Activated B cell treated with CpG ODN at 0.5 μM for 24 hours (primary cell): ENCODE results near the gene COG7. TPM values are rescaled to one million over a fixed set of nuclear protein-coding genes. Genes with fewer than 3 reads are reported as not detected.

ENCODE experiments used
- ATAC-seq: fragments of 200-7000 bp; cut with Tn5 transposase; one replicate; pipeline ENCODE4 v1.10.0; 2021; ENCODE audit warnings: low read depth, mild to moderate bottlenecking, moderate library complexity
- CTCF ChIA-PET: fragments of 350-600 bp; sonication (Branson Sonifier 250); formaldehyde crosslinking; loops from one replicate; lab custom pipeline; 2021; ENCODE audit warnings: antibody characterized with exemption; lab: Charles Lee
- POLR2A ChIA-PET: fragments of 350-600 bp; sonication (Branson Sonifier 250); formaldehyde crosslinking; loops from one replicate; lab custom pipeline; 2021; ENCODE audit warnings: antibody characterized with exemption; lab: Charles Lee
- DNase-seq: peaks from one replicate; pipeline ENCODE4 v3.0.0; 2022
- H3K27ac Mint-ChIP-seq: one replicate; pipeline ENCODE4 v1.8.0; 2020; ENCODE audit warnings: mixed read lengths
- H3K27me3 Mint-ChIP-seq: one replicate; pipeline ENCODE4 v1.8.0; 2021; ENCODE audit warnings: mixed read lengths
- H3K36me3 Mint-ChIP-seq: one replicate; pipeline ENCODE4 v1.8.0; 2021; ENCODE audit warnings: low read depth, mixed read lengths
- H3K4me1 Mint-ChIP-seq: one replicate; pipeline ENCODE4 v1.8.0; 2021; ENCODE audit warnings: mixed read lengths
- H3K4me3 Mint-ChIP-seq: one replicate; pipeline ENCODE4 v1.8.0; 2020; ENCODE audit warnings: mild to moderate bottlenecking, mixed read lengths
- H3K9me3 Mint-ChIP-seq: one replicate; pipeline ENCODE4 v1.8.0; 2020; ENCODE audit warnings: mixed read lengths
- intact Hi-C: fragments of 100-400 bp; cut with micrococcal nuclease; formaldehyde crosslinking; loops from one replicate; pipeline ENCODE4 v1.15.1; 2024
- total RNA-seq: library from RNA; stranded (reverse); gene quantifications from 2 replicates; pipeline ENCODE4 v1.2.3, GENCODE V29; 2022
- TF ChIP-seq, protein P1 (sequence below): fragments of 200-600 bp; IDR thresholded peaks from one replicate; pipeline ENCODE4 v1.8.0; 2022; ENCODE audit warnings: antibody characterized with exemption, mild to moderate bottlenecking

COG7 gene
- total RNA-seq, 1 donor from 2014 or later, result 20.2 TPM

DNA sequence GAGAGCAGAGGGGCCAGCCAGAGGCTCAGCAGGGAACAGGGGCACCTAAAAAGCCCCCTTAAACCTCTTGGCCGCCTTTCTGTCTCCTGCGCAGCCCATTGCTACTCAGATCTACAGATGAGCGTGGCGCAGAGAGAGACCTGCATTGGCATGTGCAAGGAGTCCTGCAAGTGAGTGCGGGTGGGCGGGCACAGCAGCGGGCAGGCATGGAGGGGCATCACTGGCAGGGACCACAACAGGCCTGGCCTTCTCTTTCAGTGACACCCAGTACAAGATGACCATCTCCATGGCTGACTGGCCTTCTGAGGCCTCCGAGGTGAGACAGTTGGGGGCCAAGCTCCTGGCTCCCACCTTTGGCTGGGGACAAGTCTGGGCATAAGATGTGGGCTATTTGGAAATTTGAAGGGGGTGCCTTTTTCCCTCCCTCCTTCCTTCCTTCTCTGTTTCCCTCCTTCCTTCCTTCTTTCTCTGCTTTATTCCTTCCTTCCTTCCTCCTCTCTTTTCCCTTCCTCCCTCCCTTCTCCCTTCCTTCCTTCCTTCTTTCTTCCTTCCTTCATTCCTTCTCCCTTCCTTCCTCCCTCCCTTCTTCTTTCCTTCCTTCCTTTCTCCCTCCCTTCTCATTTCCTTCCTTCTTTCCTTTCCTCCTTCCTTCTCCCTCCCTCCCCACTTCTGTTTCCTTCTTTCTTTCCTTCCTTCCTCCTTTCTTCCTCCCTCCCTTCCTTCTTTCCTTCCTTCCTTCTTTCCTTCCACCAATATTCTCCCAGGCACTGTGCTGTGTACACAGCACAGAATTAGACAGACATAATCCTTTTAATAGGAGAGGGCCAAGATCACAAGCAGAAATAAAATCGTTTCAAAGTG is 75.7 kb downstream of the COG7 start:
- no peaks in the 10 kb centered on the region for H3K36me3 Mint-ChIP-seq
- DNase-seq (no peak), ATAC-seq (no peak)
- TF ChIP-seq, protein P1, sequence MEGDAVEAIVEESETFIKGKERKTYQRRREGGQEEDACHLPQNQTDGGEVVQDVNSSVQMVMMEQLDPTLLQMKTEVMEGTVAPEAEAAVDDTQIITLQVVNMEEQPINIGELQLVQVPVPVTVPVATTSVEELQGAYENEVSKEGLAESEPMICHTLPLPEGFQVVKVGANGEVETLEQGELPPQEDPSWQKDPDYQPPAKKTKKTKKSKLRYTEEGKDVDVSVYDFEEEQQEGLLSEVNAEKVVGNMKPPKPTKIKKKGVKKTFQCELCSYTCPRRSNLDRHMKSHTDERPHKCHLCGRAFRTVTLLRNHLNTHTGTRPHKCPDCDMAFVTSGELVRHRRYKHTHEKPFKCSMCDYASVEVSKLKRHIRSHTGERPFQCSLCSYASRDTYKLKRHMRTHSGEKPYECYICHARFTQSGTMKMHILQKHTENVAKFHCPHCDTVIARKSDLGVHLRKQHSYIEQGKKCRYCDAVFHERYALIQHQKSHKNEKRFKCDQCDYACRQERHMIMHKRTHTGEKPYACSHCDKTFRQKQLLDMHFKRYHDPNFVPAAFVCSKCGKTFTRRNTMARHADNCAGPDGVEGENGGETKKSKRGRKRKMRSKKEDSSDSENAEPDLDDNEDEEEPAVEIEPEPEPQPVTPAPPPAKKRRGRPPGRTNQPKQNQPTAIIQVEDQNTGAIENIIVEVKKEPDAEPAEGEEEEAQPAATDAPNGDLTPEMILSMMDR, result no peak
- H3K4me3 Mint-ChIP-seq, result no peak overlapping the region
- H3K4me1 Mint-ChIP-seq, result no peaks in the 10 kb centered on the region
- H3K9me3 Mint-ChIP-seq, result no peaks in the 10 kb centered on the region
- intact Hi-C loops, result no loop called here
- no peak overlapping the region for H3K27ac Mint-ChIP-seq
- ChIA-PET CTCF (no interaction called here), POLR2A (no interaction called here)
- H3K27me3 Mint-ChIP-seq, result peaks cover 3% of the 10 kb centered on the region

DNA sequence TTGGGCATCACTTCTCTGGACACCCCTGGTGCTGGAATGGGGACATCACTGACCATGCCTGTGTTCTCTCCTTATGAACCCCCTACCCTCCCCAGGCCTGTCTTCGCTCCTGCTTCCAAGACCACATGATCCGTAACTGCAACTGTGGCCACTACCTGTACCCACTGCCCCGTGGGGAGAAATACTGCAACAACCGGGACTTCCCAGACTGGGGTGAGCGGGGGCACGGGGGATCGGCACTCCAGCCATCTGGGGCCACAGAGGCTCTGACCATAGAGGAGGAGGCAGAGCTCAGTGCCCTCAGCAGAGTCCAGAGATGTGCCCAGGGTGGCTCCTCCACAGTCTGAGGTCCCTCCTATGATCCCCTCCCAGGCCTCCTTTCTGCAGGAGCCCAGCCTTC is 77.3 kb downstream of the COG7 start:
- TF ChIP-seq, protein P1, result no peak
- no peak for ATAC-seq
- Mint-ChIP-seq H3K27me3 (peaks cover 3% of the 10 kb centered on the region), H3K4me3 (no peak overlapping the region), H3K9me3 (no peaks in the 10 kb centered on the region), H3K4me1 (no peaks in the 10 kb centered on the region), H3K27ac (no peak overlapping the region), H3K36me3 (no peaks in the 10 kb centered on the region)
- no peak for DNase-seq
- ChIA-PET CTCF (no interaction called here), POLR2A (no interaction called here)
- intact Hi-C loops, result no loop called here

DNA sequence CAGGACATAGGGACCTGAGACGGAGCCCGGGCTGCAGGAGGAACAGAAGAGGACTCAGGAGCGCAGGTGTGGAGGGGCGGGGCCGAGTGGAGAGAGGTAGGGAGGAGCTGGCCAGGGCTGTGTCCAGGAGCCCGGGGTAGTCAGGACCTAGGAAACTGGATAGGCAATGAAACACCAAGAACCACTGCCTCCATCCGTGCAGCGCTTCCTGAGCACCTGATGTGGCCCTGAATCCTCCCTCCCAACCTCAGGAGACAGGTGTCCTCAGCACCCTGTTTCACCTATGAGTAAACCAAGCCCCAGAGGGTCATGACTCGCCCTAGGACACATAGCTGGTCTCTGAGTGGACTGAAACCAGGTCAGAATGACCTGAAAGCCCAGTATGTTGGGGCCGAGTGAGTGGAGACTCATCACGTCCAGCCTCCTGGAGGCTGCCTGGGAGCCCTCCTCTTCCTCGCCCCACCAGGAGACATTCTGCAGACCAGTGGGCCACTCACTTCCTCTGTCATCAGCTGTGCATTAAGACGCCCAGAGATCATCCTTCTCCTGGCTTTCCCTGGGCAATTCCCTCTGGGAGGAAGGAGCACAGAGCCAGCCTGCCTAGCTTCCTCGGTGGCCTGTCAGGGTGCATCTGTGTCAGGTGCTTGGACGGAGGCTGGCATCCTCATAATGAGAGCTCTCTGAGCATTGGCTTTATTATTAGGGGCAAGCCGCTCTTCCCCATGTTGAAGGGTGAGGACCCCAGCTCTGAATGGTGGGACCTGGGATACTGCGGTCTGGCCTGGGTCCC is 78.1 kb downstream of the COG7 start:
- TF ChIP-seq, protein P1, result no peak
- H3K27me3 Mint-ChIP-seq, result peaks cover 3% of the 10 kb centered on the region
- ChIA-PET CTCF (no interaction called here), POLR2A (no interaction called here)
- DNase-seq (no peak), ATAC-seq (no peak)
- no peak overlapping the region for H3K4me3 Mint-ChIP-seq
- H3K9me3 Mint-ChIP-seq, result no peaks in the 10 kb centered on the region
- no peaks in the 10 kb centered on the region for H3K36me3 Mint-ChIP-seq
- H3K27ac Mint-ChIP-seq, result no peak overlapping the region
- H3K4me1 Mint-ChIP-seq, result no peaks in the 10 kb centered on the region
- intact Hi-C loops, result no loop called here

DNA sequence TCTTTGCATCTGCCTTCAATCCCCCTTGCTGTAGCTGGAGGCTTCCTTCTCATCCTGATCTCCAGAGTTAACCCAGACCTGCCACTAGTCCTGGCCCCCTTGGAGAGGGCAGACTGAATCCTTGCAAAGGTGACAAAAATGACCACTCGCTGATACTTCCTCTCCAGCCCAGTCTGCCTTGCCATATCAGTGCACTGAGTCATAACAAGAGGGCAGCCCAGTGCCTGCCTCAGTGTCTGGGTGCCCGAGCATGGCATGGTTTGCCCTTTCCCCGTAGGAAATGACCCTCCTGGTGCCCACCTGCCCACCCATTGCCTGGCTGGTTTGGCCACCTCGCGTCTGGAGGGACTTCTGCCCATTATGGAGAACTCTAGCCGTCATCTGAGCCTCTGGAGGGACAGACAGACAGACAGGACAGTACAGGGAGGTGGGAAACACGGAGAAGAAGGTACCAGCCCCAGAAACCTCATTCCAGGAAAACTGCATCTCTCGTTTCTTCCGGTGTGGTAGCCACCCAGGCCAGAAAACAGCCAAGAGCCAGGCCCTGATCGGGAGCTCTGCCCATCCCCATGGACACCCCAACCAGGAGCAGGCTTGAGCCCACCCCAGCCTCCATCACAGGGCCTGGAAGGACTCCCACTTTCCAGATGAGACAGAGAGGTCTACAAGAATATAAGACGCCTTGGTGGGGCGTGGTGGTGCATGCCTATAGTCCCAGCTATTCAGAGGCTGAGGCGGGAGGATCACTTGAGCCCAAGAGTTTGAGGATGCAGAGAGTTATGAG is 79.4 kb downstream of the COG7 start:
- no peak for ATAC-seq
- DNase-seq, result no peak
- CTCF ChIA-PET, result no interaction called here
- no peaks in the 10 kb centered on the region for H3K9me3 Mint-ChIP-seq
- no peak overlapping the region for H3K4me3 Mint-ChIP-seq
- no peak overlapping the region for H3K27ac Mint-ChIP-seq
- H3K36me3 Mint-ChIP-seq, result no peaks in the 10 kb centered on the region
- TF ChIP-seq, protein P1, result no peak
- no peaks in the 10 kb centered on the region for H3K27me3 Mint-ChIP-seq
- POLR2A ChIA-PET, result no interaction called here
- intact Hi-C loops, result no loop called here
- no peaks in the 10 kb centered on the region for H3K4me1 Mint-ChIP-seq
